Measurements from ENCODE around the gene RAET1E.

GRCh38 chr6:149881860-149882259, 16.1 kb downstream of the RAET1E start:
- TF ChIP-seq ARNT (IDR thresholded peaks at IDR 0.05) = no peak
- no peak for TF ChIP-seq HDGF (IDR thresholded peaks at IDR 0.05; ENCODE audit: borderline replicate concordance)
- no peak for TF ChIP-seq SUZ12 (IDR thresholded peaks at IDR 0.05)
- no peak for TF ChIP-seq TARDBP (IDR thresholded peaks at IDR 0.05)
- no peak for TF ChIP-seq SP1 (IDR thresholded peaks at IDR 0.05)

All from HEK293T (cell line).